ENCODE measurements around the gene REC114. TPM values are rescaled to one million over a fixed set of nuclear protein-coding genes. Genes with fewer than 3 reads are reported as not detected.

REC114 gene
- polyA plus RNA-seq, 1 donor (not counting 4 experiments of a cell fraction or from before 2014, with no cell fraction given), result not detected

DNA sequence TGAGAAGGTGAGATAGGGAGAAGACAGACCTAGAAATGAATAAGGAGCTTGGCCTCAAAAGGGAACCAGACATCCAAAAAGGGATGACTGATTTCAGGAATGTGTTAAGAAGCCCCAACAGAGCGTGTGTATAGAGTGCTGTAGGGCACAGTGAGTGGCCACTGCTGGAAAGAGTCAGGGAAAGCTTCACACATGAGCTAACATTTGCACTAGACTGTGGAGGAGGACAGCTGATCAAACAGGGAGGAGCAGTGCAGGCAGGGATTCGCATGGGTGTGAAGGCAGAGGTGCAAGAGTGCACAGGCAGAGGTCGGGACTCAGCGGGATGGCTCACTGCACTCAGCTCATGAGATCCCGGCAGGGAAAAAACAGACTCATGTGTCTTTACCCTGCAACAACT is 128.4 kb downstream of the REC114 start:
- Histone ChIP-seq H4K20me1 (ENCODE audit: control insufficient read depth, extremely low read depth, insufficient read depth, low read length) (peaks cover 6% of the 10 kb centered on the region), H2AFZ (ENCODE audit: control insufficient read depth, low read length) (no peak overlapping the region), H3K4me1 (ENCODE audit: control insufficient read depth, extremely low read depth, insufficient read depth, low read length) (peaks cover 30% of the 10 kb centered on the region), H3K4me2 (ENCODE audit: control insufficient read depth, extremely low read depth, insufficient read depth, low read depth, low read length) (no peak overlapping the region), H3K27ac (ENCODE audit: control insufficient read depth, insufficient read depth, low read length) (no peak overlapping the region), H3K27me3 (ENCODE audit: control insufficient read depth, extremely low read depth, insufficient read depth, low read length) (no peaks in the 10 kb centered on the region), H3K9ac (ENCODE audit: control insufficient read depth, extremely low read depth, insufficient read depth, low read length) (no peak overlapping the region), H3K9me3 (ENCODE audit: control insufficient read depth, low read depth, low read length) (no peaks in the 10 kb centered on the region), H3K79me2 (ENCODE audit: control insufficient read depth, insufficient read depth, low read length) (no peaks in the 10 kb centered on the region), H3K4me3 (ENCODE audit: control insufficient read depth in 2 of 3, extremely low read depth in 1 of 3, insufficient read depth in 2 of 3, low read depth in 1 of 3, low read length in 3 of 3) (no peak overlapping the region), H3K9me1 (ENCODE audit: control insufficient read depth, extremely low read depth, insufficient read depth, low read length) (peaks cover 5% of the 10 kb centered on the region), H3K36me3 (ENCODE audit: control insufficient read depth in 2 of 2, extremely low read depth in 1 of 2, insufficient read depth in 2 of 2, low read length in 2 of 2) (peaks cover 28 to 48% of the 10 kb centered on the region in 2 experiments)
- FAIRE-seq (no peak), DNase-seq (ENCODE audit: low read depth, low spot score) (no peak)
- TF ChIP-seq CTCF (optimal IDR thresholded peaks at IDR 0.05 in 1 of 3, IDR thresholded peaks at IDR 0.05 in 1 of 3, conservative IDR thresholded peaks at IDR 0.05 in 1 of 3; ENCODE audit: extremely low read depth in 1 of 3, insufficient read depth in 2 of 3, low read length in 3 of 3) (no peak), EZH2 (IDR thresholded peaks at IDR 0.05; ENCODE audit: low read length) (no peak)
- dilution Hi-C loops (cut with MboI; ENCODE audit: extremely low pct_ligation_motif_present, low sequenced_read_pairs), result no loop called here

GRCh38 chr15:73572296-73572695 is 129.3 kb downstream of the REC114 start:
- Histone ChIP-seq H4K20me1 (ENCODE audit: control insufficient read depth, extremely low read depth, insufficient read depth, low read length) (peaks cover 6% of the 10 kb centered on the region), H2AFZ (ENCODE audit: control insufficient read depth, low read length) (no peak overlapping the region), H3K27me3 (ENCODE audit: control insufficient read depth, extremely low read depth, insufficient read depth, low read length) (no peaks in the 10 kb centered on the region), H3K4me3 (ENCODE audit: control insufficient read depth in 2 of 3, extremely low read depth in 1 of 3, insufficient read depth in 2 of 3, low read depth in 1 of 3, low read length in 3 of 3) (no peak overlapping the region), H3K79me2 (ENCODE audit: control insufficient read depth, insufficient read depth, low read length) (no peaks in the 10 kb centered on the region), H3K36me3 (ENCODE audit: control insufficient read depth in 2 of 2, extremely low read depth in 1 of 2, insufficient read depth in 2 of 2, low read length in 2 of 2) (peaks cover 28 to 48% of the 10 kb centered on the region in 2 experiments), H3K9ac (ENCODE audit: control insufficient read depth, extremely low read depth, insufficient read depth, low read length) (no peak overlapping the region), H3K27ac (ENCODE audit: control insufficient read depth, insufficient read depth, low read length) (no peak overlapping the region), H3K9me1 (ENCODE audit: control insufficient read depth, extremely low read depth, insufficient read depth, low read length) (peaks cover 5% of the 10 kb centered on the region), H3K9me3 (ENCODE audit: control insufficient read depth, low read depth, low read length) (no peaks in the 10 kb centered on the region), H3K4me1 (ENCODE audit: control insufficient read depth, extremely low read depth, insufficient read depth, low read length) (peaks cover 34% of the 10 kb centered on the region), H3K4me2 (ENCODE audit: control insufficient read depth, extremely low read depth, insufficient read depth, low read depth, low read length) (no peak overlapping the region)
- DNase-seq (ENCODE audit: low read depth, low spot score) (no peak), FAIRE-seq (no peak)
- TF ChIP-seq EZH2 (IDR thresholded peaks at IDR 0.05; ENCODE audit: low read length) (no peak), CTCF (optimal IDR thresholded peaks at IDR 0.05 in 1 of 3, IDR thresholded peaks at IDR 0.05 in 1 of 3, conservative IDR thresholded peaks at IDR 0.05 in 1 of 3; ENCODE audit: extremely low read depth in 1 of 3, insufficient read depth in 2 of 3, low read length in 3 of 3) (no peak)
- dilution Hi-C loops (cut with MboI; ENCODE audit: extremely low pct_ligation_motif_present, low sequenced_read_pairs), result no loop called here
